HCT116 (cell line): ENCODE measurements around the gene ZNF630. TPM values are rescaled to one million over a fixed set of nuclear protein-coding genes. Genes with fewer than 3 reads are reported as not detected.

Experiments
- ATAC-seq: fragments of 200-7000 bp; cut with Tn5 transposase; 2 replicates; pipeline ENCODE4 v1.9.1; 2020; ENCODE audit warnings: mild to moderate bottlenecking, moderate library complexity
- BruUV-seq: library from RNA; stranded (reverse); fragments of 400-500 nt; replicated peaks from 2 replicates; lab custom pipeline; 2021; lab: Mats Ljungman, UMichigan
- CTCF ChIA-PET: fragments of 300-600 bp; sonication (Branson Sonifier 250); formaldehyde crosslinking; loops from one replicate; lab custom pipeline; 2021; ENCODE audit warnings: antibody characterized with exemption; lab: Charles Lee
- POLR2A ChIA-PET: fragments of 300-600, 350-600 bp; sonication (Branson Sonifier 250); formaldehyde crosslinking; loops from one replicate; lab custom pipeline; 2021; ENCODE audit warnings: antibody characterized with exemption; lab: Charles Lee
- RAD21 ChIA-PET, 2 experiments: fragments of 300-600 bp; sonication (Branson Sonifier 250); formaldehyde crosslinking; loops; one replicate each; lab custom pipeline; 2023; ENCODE audit warnings: low total read pairs in 2 of 2; ENCODE audit not compliant: uncharacterized antibody in 2 of 2, unreplicated experiment in 2 of 2, low non-redundant PET in 1 of 2; lab: Charles Lee
- DNase-seq: peaks from one replicate; pipeline ENCODE4 v3.0.0-alpha.2; 2010; ENCODE audit warnings: low read depth, low spot score
- H2AFZ ChIP-seq: fragments of 200-600 bp; shearing (Covaris generic), sonication (generic); 2 replicates; pipeline ENCODE4 v1.6.1; 2017; ENCODE audit warnings: low read depth, mixed run types, mixed read lengths, antibody characterized with exemption, low read length; ENCODE audit not compliant: poor library complexity, severe bottlenecking
- H3K27ac ChIP-seq: 2 replicates; pipeline ENCODE4 v1.5.1; 2012; ENCODE audit warnings: low read depth, low read length
- H3K27me3 ChIP-seq: fragments of 200-600 bp; sonication (generic); 2 replicates; pipeline ENCODE4 v1.6.1; 2016; ENCODE audit warnings: mixed run types, low read length, mixed read lengths; ENCODE audit not compliant: insufficient read depth
- H3K36me3 ChIP-seq, 2 experiments: fragments of 200-500 bp in 1 of 2; fragments of 200-600 bp in 1 of 2; sonication (Bioruptor generic) in 1 of 2; sonication (generic) in 1 of 2; 2 replicates each; pipeline versions ENCODE4 v1.5.1 to v1.6.1; 2014 to 2016; ENCODE audit warnings: low read length in 2 of 2, inconsistent platforms in 1 of 2, mixed read lengths in 1 of 2, mixed run types in 1 of 2; ENCODE audit not compliant: insufficient read depth in 2 of 2, control insufficient read depth in 1 of 2
- H3K4me1 ChIP-seq, 2 experiments: fragments of 200-600 bp in 1 of 2; sonication (generic) in 1 of 2; 2 replicates each; pipeline versions ENCODE4 v1.5.1 to v1.6.1; 2012 to 2017; ENCODE audit warnings: low read length in 2 of 2, inconsistent platforms in 1 of 2, mild to moderate bottlenecking in 1 of 2, mixed read lengths in 1 of 2, mixed run types in 1 of 2, moderate library complexity in 1 of 2; ENCODE audit not compliant: insufficient read depth in 2 of 2, control insufficient read depth in 1 of 2
- H3K4me2 ChIP-seq: fragments of 200-600 bp; sonication (generic); 2 replicates; pipeline ENCODE4 v1.6.1; 2017; ENCODE audit warnings: mixed run types, low read length, mixed read lengths
- H3K4me3 ChIP-seq, 2 experiments: fragments of 200-600 bp in 1 of 2; sonication (generic) in 1 of 2; replicated peaks in 1 of 2; 2 replicates each; pipeline ENCODE4 v1.5.1; 2011 to 2016; ENCODE audit warnings: low read length in 2 of 2, control low read depth in 1 of 2, low read depth in 1 of 2, mild to moderate bottlenecking in 1 of 2, mixed read lengths in 1 of 2, mixed run types in 1 of 2
- H3K79me2 ChIP-seq: fragments of 200-600 bp; sonication (generic); 2 replicates; pipeline ENCODE4 v1.6.1; 2017; ENCODE audit warnings: mild to moderate bottlenecking, mixed run types, low read length, moderate library complexity, mixed read lengths; ENCODE audit not compliant: insufficient read depth
- H3K9ac ChIP-seq: fragments of 200-600 bp; sonication (generic); 2 replicates; pipeline ENCODE4 v1.6.1; 2016; ENCODE audit warnings: low read length, mixed read lengths
- H3K9me2 ChIP-seq: fragments of 200-600 bp; sonication (generic), shearing (Covaris generic); 2 replicates; pipeline ENCODE4 v1.6.1; 2017; ENCODE audit warnings: mixed run types, mild to moderate bottlenecking, moderate library complexity; ENCODE audit not compliant: insufficient read depth
- H3K9me3 ChIP-seq, 2 experiments: fragments of 200-500 bp in 1 of 2; fragments of 200-600 bp in 1 of 2; sonication (Bioruptor generic) in 1 of 2; sonication (generic) in 1 of 2; 2 replicates each; pipeline ENCODE4 v1.6.1; 2014 to 2017; ENCODE audit warnings: low read length in 2 of 2, mixed read lengths in 2 of 2, inconsistent platforms in 1 of 2, low read depth in 1 of 2, mild to moderate bottlenecking in 1 of 2, mixed run types in 1 of 2, moderate library complexity in 1 of 2; ENCODE audit not compliant: control insufficient read depth in 1 of 2, insufficient read depth in 1 of 2
- H4K20me1 ChIP-seq: fragments of 200-600 bp; sonication (generic), shearing (Covaris generic); 2 replicates; pipeline ENCODE4 v1.6.1; 2017; ENCODE audit warnings: mixed run types, mild to moderate bottlenecking, moderate library complexity; ENCODE audit not compliant: insufficient read depth
- CBX3 ChIP-seq: IDR thresholded peaks from 2 replicates; pipeline ENCODE4 v1.6.1; 2012; ENCODE audit warnings: low read depth
- CEBPB ChIP-seq: IDR thresholded peaks from 2 replicates; pipeline ENCODE4 v1.6.1; 2012; ENCODE audit warnings: low read depth
- CTCF ChIP-seq, 3 experiments: fragments of 200-600 bp in 1 of 3; sonication (generic) in 1 of 3; IDR thresholded peaks in 2 of 3; conservative IDR thresholded peaks in 1 of 3; 2 replicates each; pipeline ENCODE4 v1.5.1; 2012 to 2017; ENCODE audit warnings: low read depth in 2 of 3, low read length in 2 of 3, antibody characterized with exemption in 1 of 3, borderline replicate concordance in 1 of 3, control low read depth in 1 of 3, mild to moderate bottlenecking in 1 of 3, mixed read lengths in 1 of 3, mixed run types in 1 of 3, moderate library complexity in 1 of 3; ENCODE audit not compliant: insufficient read depth in 1 of 3
- EGR1 ChIP-seq: IDR thresholded peaks from 2 replicates; pipeline ENCODE4 v1.6.1; 2012; ENCODE audit warnings: low read depth
- ELF1 ChIP-seq: IDR thresholded peaks from 2 replicates; pipeline ENCODE4 v1.6.1; 2012; ENCODE audit warnings: low read depth, borderline replicate concordance
- EZH2 ChIP-seq: fragments of 200-600 bp; sonication (generic); IDR thresholded peaks from 2 replicates; pipeline ENCODE4 v1.6.1; 2017; ENCODE audit warnings: antibody characterized with exemption, mixed run types
- EZH2phosphoT487 ChIP-seq: fragments of 200-600 bp; IDR thresholded peaks from 2 replicates; pipeline ENCODE4 v1.6.1; 2018; ENCODE audit warnings: antibody characterized with exemption, borderline replicate concordance
- JUND ChIP-seq: IDR thresholded peaks from 2 replicates; pipeline ENCODE4 v1.6.1; 2012
- POLR2A ChIP-seq: IDR thresholded peaks from 2 replicates; pipeline ENCODE4 v1.7.0; 2011; ENCODE audit warnings: borderline replicate concordance; ENCODE audit not compliant: insufficient read depth, insufficient read length; ENCODE audit errors: extremely low read depth
- RAD21 ChIP-seq: IDR thresholded peaks from 2 replicates; pipeline ENCODE4 v1.6.1; 2012; ENCODE audit warnings: low read depth, mild to moderate bottlenecking
- SRF ChIP-seq: IDR thresholded peaks from 2 replicates; pipeline ENCODE4 v1.6.1; 2012; ENCODE audit warnings: low read depth
- TCF7L2 ChIP-seq: IDR thresholded peaks from 2 replicates; pipeline ENCODE4 v1.7.0; 2011; ENCODE audit warnings: borderline replicate concordance, inconsistent platforms; ENCODE audit not compliant: insufficient read depth, insufficient read length; ENCODE audit errors: extremely low read depth
- YY1 ChIP-seq: IDR thresholded peaks from 2 replicates; pipeline ENCODE4 v1.6.1; 2011; ENCODE audit warnings: low read length, low read depth, moderate library complexity, mild to moderate bottlenecking; ENCODE audit not compliant: insufficient replicate concordance; ENCODE audit errors: extremely low read depth
- ZNF274 ChIP-seq: fragments of 200-500 bp; sonication (Bioruptor generic); IDR thresholded peaks from 2 replicates; pipeline ENCODE4 v1.6.1; 2014; ENCODE audit warnings: mild to moderate bottlenecking, low read depth, low read length, inconsistent platforms
- intact Hi-C: fragments of 100-400 bp; cut with micrococcal nuclease; formaldehyde crosslinking; loops from 2 replicates; pipeline ENCODE4 v1.10.0; 2022
- total RNA-seq: library from RNA; stranded (reverse); gene quantifications from one replicate; pipeline ENCODE4 v1.2.1, GENCODE V29; 2021; ENCODE audit not compliant: unreplicated experiment
- TF ChIP-seq, protein P1 (sequence below): IDR thresholded peaks from 2 replicates; pipeline ENCODE4 v1.6.1; 2011; ENCODE audit warnings: mild to moderate bottlenecking, low read length, moderate library complexity; ENCODE audit not compliant: insufficient replicate concordance; ENCODE audit errors: extremely low read depth
- TF ChIP-seq, protein P2 (sequence below): IDR thresholded peaks from 2 replicates; pipeline ENCODE4 v1.6.1; 2012

ZNF630 gene
- total RNA-seq, 1 experiment from 2014 or later = not detected

DNA sequence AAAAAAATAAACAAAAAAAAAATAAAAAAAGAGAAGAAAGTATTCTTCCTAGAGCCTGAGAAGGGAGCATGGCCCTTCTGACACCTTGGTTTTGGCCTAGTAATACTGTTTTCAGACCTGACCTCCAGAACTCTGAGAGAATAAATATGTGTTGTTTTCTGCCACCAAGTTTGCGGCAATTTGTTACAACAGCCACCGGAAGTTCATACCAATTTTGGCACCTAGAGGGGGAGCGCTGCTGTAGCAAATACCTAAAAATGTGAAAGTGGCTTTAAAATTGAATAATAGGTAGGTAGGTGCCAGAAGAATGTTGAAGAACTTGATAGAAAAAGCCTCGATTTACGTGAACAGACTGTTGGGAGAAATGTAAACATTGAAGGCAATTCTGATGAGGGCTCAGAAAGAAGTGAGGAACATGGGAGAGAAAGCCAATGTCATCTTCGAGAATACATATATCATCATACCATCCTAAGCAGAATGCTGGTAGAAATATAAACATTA, 31.5 kb upstream of the ZNF630 start:
- Histone ChIP-seq H2AFZ (no peak overlapping the region), H3K9me2 (no peaks in the 10 kb centered on the region), H3K36me3 (no peaks in the 10 kb centered on the region), H4K20me1 (no peaks in the 10 kb centered on the region), H3K9ac (no peak overlapping the region), H3K9me3 (no peaks in the 10 kb centered on the region), H3K4me1 (no peaks in the 10 kb centered on the region), H3K27me3 (no peaks in the 10 kb centered on the region), H3K27ac (no peak overlapping the region), H3K79me2 (no peaks in the 10 kb centered on the region), H3K4me2 (no peak overlapping the region)
- POLR2A ChIA-PET = no interaction called here
- no peak for ATAC-seq
- no TSS peak for BruUV-seq
- DNase-seq = no peak
- RAD21 ChIA-PET = no interaction called here
- CTCF ChIA-PET = no interaction called here
- TF ChIP-seq ELF1 (no peak), JUND (no peak)
- TF ChIP-seq, all 23 proteins: peak for 0
- intact Hi-C loops = no loop called here
- no peak overlapping the region for H3K4me3 ChIP-seq

DNA sequence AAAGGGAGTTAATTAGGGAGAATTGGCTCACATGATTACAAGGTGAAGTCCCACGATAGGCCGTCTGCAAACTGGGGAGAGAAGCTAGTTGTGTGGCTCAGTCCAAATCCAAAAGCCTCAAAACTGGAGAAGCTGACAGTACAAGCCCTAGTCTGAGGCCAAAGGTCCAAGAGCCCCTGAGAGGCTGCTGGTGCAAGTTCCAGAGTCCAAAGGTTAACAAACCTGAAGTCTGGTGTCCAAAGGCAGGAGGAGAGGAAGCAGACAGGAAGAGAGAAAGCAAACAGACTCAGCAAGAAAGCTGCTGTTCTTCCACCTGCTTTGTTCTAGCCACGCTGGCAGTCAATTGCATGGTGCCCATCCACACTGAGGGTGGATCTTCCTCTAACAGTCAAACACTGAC, 30.0 kb upstream of the ZNF630 start:
- TF ChIP-seq CBX3 (no peak), ZNF274 (no peak), CTCF (IDR thresholded peaks at IDR 0.05 in 2 of 3, conservative IDR thresholded peaks at IDR 0.05 in 1 of 3; ENCODE audit: borderline replicate concordance in 1 of 3, insufficient read depth in 1 of 3, low read depth in 2 of 3, low read length in 2 of 3) (no peak), CEBPB (no peak), TCF7L2 (no peak), EZH2phosphoT487 (no peak), EZH2 (no peak), ELF1 (no peak), RAD21 (no peak), EGR1 (no peak), JUND (no peak), YY1 (no peak), SRF (no peak), POLR2A (no peak)
- TF ChIP-seq, protein P1, sequence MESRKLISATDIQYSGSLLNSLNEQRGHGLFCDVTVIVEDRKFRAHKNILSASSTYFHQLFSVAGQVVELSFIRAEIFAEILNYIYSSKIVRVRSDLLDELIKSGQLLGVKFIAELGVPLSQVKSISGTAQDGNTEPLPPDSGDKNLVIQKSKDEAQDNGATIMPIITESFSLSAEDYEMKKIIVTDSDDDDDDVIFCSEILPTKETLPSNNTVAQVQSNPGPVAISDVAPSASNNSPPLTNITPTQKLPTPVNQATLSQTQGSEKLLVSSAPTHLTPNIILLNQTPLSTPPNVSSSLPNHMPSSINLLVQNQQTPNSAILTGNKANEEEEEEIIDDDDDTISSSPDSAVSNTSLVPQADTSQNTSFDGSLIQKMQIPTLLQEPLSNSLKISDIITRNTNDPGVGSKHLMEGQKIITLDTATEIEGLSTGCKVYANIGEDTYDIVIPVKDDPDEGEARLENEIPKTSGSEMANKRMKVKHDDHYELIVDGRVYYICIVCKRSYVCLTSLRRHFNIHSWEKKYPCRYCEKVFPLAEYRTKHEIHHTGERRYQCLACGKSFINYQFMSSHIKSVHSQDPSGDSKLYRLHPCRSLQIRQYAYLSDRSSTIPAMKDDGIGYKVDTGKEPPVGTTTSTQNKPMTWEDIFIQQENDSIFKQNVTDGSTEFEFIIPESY = no peak
- TF ChIP-seq, protein P2, sequence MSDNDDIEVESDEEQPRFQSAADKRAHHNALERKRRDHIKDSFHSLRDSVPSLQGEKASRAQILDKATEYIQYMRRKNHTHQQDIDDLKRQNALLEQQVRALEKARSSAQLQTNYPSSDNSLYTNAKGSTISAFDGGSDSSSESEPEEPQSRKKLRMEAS = no peak
- H3K27ac ChIP-seq = no peak overlapping the region
- H3K4me1 ChIP-seq = no peaks in the 10 kb centered on the region
- no peaks in the 10 kb centered on the region for H3K79me2 ChIP-seq
- no peak overlapping the region for H3K4me2 ChIP-seq
- no peaks in the 10 kb centered on the region for H3K36me3 ChIP-seq
- H4K20me1 ChIP-seq = no peaks in the 10 kb centered on the region
- no peak overlapping the region for H3K4me3 ChIP-seq
- H3K9me2 ChIP-seq = no peaks in the 10 kb centered on the region
- H2AFZ ChIP-seq = no peak overlapping the region
- H3K9me3 ChIP-seq = no peaks in the 10 kb centered on the region
- no peak for DNase-seq
- ChIA-PET POLR2A (no interaction called here), CTCF (no interaction called here), RAD21 (no interaction called here)
- no peak for ATAC-seq
- no peaks in the 10 kb centered on the region for H3K27me3 ChIP-seq
- BruUV-seq = no TSS peak
- intact Hi-C loops = no loop called here
- H3K9ac ChIP-seq = no peak overlapping the region
